ENCODE measurements around the gene VSTM2L. TPM values are rescaled to one million over a fixed set of nuclear protein-coding genes. Genes with fewer than 3 reads are reported as not detected.
A peak's percentile ranks its signal among the peaks of the same experiment; 100 is the strongest.

Gene VSTM2L
- total RNA-seq, 1 donor from 2014 or later = 6.2 TPM

DNA sequence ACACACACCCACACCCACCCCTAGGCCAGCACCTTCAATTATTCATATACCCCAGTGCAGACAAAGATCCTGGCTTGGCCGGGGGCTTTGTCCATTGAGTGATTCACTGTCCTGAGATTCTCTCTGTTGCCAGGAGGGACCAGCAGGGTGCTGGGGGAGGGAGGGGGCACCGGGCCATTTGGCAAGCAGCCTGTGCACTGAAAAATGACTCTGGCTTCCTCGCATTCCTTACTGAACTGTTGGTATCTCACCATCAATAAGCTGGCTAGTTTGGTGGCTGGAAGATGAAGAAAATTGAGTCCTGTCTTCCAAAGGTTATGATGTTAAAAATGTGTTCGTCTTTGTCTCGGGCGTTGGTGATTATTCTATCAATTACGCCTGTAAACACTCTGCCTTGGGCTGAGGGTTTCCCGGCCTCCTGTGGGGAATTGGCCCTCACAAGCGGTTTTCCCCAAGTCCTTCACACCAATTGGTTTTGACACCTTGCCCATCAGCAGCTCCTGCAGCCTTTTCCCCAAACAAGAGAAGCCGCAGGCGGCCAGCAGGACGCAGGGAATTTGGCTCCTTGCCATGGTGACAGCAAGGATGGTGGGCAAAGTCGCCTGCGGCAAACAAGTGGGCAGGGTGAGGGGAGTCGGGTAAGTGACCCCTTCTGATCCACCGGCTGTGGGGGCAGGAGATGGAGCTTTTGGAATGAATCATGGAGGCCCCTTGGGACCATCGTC, 4.9 kb downstream of the VSTM2L start:
- H3K36me3 Mint-ChIP-seq (ENCODE audit: insufficient read depth) = no peaks in the 10 kb centered on the region
- H3K9me3 Mint-ChIP-seq (ENCODE audit: low read depth) = no peaks in the 10 kb centered on the region
- DNase-seq (ENCODE audit: low spot score, unreplicated experiment) = no peak
- no peak overlapping the region for H3K4me3 Mint-ChIP-seq (ENCODE audit: low read depth)
- peaks cover 62% of the 10 kb centered on the region for H3K27me3 Mint-ChIP-seq
- peaks cover 4% of the 10 kb centered on the region for H3K4me1 Mint-ChIP-seq (ENCODE audit: low read depth)
- TF ChIP-seq CTCF (IDR thresholded peaks at IDR 0.05; ENCODE audit: unreplicated experiment) = no peak
- no peak overlapping the region for H3K27ac Mint-ChIP-seq

DNA sequence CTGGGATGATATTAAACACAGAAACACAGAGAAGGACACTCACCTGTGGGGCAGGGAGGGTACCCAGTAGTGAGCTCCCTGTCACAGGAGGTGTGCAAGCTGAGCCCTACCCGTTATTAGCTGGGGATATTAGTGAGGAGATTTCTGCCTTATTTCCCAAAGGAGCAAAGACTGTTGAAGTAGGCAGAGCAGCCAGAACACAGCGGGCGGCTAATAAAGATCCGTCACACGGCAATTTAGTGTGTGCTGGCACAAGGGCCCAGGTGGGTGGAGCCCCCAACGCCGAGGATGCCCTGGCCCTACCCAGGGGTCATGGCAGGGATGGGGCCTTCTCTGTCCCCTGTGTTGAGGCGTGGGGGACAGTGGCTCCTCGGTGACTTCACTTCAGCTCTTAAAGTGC, 8.3 kb downstream of the VSTM2L start:
- Mint-ChIP-seq H3K9me3 (ENCODE audit: low read depth) (no peaks in the 10 kb centered on the region), H3K36me3 (ENCODE audit: insufficient read depth) (no peaks in the 10 kb centered on the region), H3K27ac (no peak overlapping the region), H3K4me1 (ENCODE audit: low read depth) (peaks cover 4% of the 10 kb centered on the region), H3K27me3 (peaks cover 58% of the 10 kb centered on the region), H3K4me3 (ENCODE audit: low read depth) (no peak overlapping the region)
- no peak for TF ChIP-seq CTCF (IDR thresholded peaks at IDR 0.05; ENCODE audit: unreplicated experiment)
- no peak for DNase-seq (ENCODE audit: low spot score, unreplicated experiment)

DNA sequence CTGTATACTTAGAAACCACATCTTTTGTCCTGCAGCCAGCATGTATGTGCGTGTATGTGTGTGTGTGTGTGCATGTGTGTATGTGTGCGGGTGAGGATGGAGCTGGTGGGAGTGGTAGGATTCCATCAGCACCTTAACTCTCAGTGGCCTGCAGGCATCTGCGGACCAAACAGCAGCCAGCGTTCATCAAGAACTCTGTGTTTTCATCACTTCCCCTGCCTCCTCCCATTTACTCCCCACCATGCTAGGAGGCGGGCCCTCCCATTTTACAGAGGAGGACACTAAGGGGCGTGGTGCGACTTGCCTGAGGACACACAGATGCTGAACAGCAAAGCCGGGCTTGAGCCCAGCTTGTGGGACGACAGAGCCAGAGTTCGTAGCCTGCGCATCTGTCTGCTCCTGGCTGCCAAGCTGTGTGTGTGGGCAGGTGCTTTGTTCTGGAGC, 8.9 kb downstream of the VSTM2L start:
- H3K4me3 Mint-ChIP-seq (ENCODE audit: low read depth) = no peak overlapping the region
- DNase-seq (ENCODE audit: low spot score, unreplicated experiment) = no peak
- peaks cover 6% of the 10 kb centered on the region for H3K4me1 Mint-ChIP-seq (ENCODE audit: low read depth)
- no peaks in the 10 kb centered on the region for H3K36me3 Mint-ChIP-seq (ENCODE audit: insufficient read depth)
- no peak for TF ChIP-seq CTCF (IDR thresholded peaks at IDR 0.05; ENCODE audit: unreplicated experiment)
- no peak overlapping the region for H3K27ac Mint-ChIP-seq
- H3K9me3 Mint-ChIP-seq (ENCODE audit: low read depth) = no peaks in the 10 kb centered on the region
- peaks cover 60% of the 10 kb centered on the region for H3K27me3 Mint-ChIP-seq

- DNase-seq (ENCODE audit: low spot score, unreplicated experiment) = no peak
- H3K27me3 Mint-ChIP-seq = peaks cover 56% of the 10 kb centered on the region
- no peak for TF ChIP-seq CTCF (IDR thresholded peaks at IDR 0.05; ENCODE audit: unreplicated experiment)
- no peaks in the 10 kb centered on the region for H3K36me3 Mint-ChIP-seq (ENCODE audit: insufficient read depth)
- no peak overlapping the region for H3K4me3 Mint-ChIP-seq (ENCODE audit: low read depth)
- H3K4me1 Mint-ChIP-seq (ENCODE audit: low read depth) = peaks cover 6% of the 10 kb centered on the region
- no peak overlapping the region for H3K27ac Mint-ChIP-seq
- H3K9me3 Mint-ChIP-seq (ENCODE audit: low read depth) = no peaks in the 10 kb centered on the region
Measured at GRCh38 chr20:37912874-37913273, 9.9 kb downstream of the VSTM2L start.

GRCh38 chr20:37913567-37914366, 10.8 kb downstream of the VSTM2L start:
- peaks cover 54% of the 10 kb centered on the region for H3K27me3 Mint-ChIP-seq
- H3K36me3 Mint-ChIP-seq (ENCODE audit: insufficient read depth) = no peaks in the 10 kb centered on the region
- no peak for TF ChIP-seq CTCF (IDR thresholded peaks at IDR 0.05; ENCODE audit: unreplicated experiment)
- H3K9me3 Mint-ChIP-seq (ENCODE audit: low read depth) = no peaks in the 10 kb centered on the region
- no peak overlapping the region for H3K27ac Mint-ChIP-seq
- H3K4me3 Mint-ChIP-seq (ENCODE audit: low read depth) = peak overlapping the region; percentile 73
- H3K4me1 Mint-ChIP-seq (ENCODE audit: low read depth) = peaks cover 6% of the 10 kb centered on the region
- DNase-seq (ENCODE audit: low spot score, unreplicated experiment) = no peak
